Dermis microvascular lymphatic vessel endothelial cell (primary cell): ENCODE data around the gene LIN52. TPM values are rescaled to one million over a fixed set of nuclear protein-coding genes. Genes with fewer than 3 reads are reported as not detected.
"Not testable (repeated sequence)": the region's sequence is repeated elsewhere in the genome, so short reads cannot be mapped to it uniquely, and the experiment has no call there.

Experiments
- DNase-seq, 2 donors: peaks; one replicate each; pipeline versions ENCODE4 v3.0.0 to v3.0.0-alpha.2; 2010; ENCODE audit warnings: low read depth in 2 of 2
- total RNA-seq: library from RNA; depleted of rRNA; stranded (reverse); fragments of >200 nt; gene quantifications from 2 replicates; pipeline ENCODE4 v1.2.1, GENCODE V29; 2014

Gene LIN52
- total RNA-seq, 1 donor from 2014 or later, result 7.7 TPM

DNA sequence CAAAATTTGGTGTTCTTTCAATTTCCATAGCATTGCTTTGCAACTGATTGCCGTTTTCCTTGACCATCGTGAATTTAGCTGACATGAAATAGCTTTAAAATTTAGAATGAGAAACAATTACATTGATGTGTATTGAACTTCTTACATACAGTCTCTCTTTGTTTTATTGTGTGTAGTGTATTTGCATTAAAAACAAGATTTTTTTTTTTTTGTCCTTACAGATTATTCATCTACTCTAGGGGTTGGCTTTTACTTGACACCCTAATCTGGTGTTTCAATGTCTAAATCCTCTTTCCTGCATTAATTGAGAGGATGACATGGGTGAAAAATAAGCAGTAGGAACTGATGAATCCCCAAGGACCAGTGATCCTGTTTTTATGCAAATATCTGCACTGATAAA lies 20.6 kb downstream of the LIN52 start:
- no peak for DNase-seq

DNA sequence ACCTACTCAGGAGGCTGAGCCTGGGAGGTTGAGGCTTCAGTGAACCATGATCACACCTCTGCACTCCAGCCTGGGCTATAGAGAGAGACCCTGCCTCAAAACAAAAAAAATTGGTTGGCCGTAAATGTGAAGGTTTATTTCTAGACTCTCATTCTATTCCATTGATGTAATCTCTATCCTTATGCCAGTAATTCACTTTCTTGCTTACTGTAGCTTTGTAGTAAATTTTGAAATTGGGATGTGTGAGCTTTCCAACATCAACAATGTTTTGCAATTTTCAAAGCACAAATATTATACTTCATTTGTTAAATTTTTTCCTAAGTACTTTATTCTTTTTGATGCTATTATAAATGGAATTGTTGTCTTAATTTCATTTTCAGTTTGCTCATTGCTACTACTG lies 24.6 kb downstream of the LIN52 start:
- DNase-seq, result no peak

DNA sequence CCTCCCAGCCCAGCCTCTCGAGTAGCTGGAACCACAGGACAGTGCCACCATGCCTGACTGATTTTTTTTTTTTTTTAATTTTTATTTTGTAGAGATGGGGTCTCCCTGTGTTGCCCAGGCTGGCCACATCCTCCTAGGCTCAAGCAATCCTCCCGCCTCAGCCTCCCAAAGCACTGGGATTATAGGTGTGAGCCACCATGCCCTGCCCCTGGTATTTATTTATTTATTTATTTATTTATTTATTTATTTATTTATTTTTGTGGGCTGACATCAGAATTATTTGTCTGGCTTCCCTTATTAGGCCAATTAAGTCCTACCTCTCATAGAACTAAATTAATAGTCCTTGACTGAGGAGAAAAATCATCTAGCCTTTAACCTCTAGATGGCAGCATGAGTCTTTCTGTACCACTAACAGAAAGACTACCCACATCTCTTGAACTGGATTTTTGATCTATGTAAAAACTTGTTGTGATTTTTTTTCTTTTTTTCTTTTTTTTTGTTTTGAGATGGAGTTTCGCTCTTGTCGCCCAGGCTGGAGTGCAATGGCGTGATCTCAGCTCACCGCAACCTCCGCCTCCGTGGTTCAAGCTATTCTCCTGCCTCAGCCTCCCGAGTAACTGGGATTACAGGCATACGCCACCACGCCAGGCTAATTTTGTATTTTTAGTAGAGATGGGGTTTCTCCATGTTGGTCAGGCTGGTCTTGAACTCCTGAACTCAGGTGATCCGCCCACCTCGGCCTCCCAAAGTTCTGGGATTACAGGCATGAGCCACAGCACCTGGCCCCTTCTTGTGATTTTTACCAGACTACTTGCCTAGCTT lies 26.9 kb downstream of the LIN52 start:
- DNase-seq, result peak; percentile 54 to 67

DNA sequence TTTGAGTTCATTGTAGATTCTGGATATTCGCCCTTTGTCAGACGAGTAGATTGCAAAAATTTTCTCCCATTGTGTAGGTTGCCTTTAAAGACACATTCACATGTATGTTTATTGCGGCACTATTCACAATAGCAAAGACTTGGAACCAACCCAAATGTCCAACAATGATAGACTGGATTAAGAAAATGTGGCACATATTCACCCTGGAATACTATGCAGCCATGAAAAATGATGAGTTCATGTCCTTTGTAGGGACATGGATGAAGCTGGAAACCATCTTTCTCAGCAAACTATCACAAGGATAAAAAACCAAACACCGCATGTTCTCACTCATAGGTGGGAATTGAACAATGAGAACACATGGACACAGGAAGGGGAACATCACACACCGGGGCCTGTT lies 40.7 kb downstream of the LIN52 start:
- DNase-seq, result not testable (repeated sequence)

DNA sequence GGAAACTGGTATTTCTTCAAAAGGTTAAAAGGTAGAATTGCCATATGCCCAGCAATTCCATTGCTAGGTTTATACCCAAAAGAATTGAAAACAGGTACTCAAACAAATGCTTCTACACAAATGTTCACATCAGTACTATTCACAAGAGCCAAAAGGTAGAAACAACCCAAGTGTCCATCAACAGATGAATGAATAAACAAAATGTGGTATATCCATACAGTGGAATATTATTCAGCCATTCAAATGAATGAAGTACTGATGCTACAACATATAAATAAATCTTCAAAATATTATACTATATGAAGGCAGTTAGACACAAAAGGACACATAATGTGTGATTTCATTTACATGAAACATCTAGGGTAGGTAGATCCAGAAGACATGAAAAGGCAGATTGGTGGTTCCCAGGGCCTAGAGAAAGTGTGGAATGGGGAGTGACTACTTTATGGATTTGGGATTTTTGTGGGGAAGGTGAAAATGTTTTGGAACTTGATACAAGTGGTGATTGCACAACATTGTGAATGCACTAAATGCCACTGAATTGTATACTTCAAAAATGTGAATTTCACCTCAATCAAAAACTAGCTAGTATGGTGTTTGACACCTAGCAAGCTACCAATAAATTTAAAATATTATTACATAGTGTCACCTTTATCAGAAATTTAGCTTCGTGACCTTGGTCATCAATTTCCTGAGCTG lies 41.7 kb downstream of the LIN52 start:
- no peak for DNase-seq

DNA sequence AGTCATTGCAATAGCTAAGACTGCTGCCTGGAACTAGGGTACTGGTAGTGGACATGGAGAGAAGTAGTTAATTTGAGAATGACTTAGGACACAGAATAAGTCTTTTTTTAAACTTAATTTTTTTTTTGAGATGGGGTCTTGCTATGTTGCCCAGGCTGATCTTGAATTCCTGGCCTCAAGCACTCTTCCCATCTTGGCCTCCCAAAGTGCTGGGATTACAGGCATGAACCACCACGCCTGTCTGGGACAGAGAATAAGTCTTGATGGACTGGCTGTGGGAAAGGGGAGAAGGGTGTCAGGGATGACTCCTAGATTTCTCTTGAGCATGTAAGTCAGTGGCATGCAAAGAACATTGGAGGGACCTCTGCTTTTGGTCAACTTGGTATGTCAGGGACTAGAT lies 42.9 kb downstream of the LIN52 start:
- peak in 1 of 2 donors; percentile 3 for DNase-seq

DNA sequence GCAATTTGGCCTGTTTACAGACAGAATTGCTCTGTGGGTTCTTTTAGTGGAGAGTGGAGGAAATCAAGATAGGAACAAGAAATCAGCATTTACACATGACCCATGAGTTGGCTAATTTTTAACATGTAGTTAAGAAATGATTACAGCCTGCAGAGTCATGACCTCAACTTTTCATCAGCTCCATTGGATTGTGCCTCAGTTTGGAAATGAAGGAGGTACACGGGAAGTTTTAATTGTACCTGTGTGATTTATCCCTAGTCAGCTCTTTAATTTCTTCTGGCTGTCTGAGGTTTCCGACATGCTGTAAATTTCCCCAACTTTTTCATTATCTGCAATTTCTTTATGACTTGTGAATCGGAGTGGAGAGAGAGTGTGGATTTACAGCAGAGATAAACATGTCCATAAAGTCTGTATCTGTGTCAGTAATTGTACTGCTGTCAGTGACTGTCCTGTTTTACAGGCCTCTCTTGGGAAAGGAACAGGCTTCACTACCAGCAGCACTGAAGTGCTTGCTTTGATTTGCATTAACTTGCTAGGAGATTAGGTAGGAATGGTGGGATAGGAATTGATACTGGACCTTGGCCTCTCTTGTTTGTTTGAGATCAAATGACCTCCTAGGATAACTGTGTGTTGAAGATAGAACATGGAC lies 49.2 kb downstream of the LIN52 start:
- no peak for DNase-seq

DNA sequence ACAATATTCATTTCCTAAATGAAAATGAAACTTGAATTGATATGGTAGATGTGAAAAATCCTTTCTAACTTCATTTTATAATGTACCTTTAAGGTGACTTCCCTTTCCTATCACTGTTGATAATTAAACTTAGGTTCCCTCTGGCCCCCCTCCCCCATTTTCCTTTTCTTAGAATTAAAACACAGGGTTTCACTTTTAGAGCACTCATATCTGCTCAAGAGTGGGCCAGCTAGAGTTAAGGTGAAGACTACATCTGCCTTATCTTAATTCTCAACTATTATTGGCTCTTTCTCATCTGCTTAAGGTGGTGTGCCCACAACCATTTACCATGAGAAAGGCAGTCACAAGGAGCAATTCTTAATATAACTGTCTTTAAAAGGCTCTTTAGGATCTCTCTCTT lies 49.7 kb downstream of the LIN52 start:
- DNase-seq, result no peak

DNA sequence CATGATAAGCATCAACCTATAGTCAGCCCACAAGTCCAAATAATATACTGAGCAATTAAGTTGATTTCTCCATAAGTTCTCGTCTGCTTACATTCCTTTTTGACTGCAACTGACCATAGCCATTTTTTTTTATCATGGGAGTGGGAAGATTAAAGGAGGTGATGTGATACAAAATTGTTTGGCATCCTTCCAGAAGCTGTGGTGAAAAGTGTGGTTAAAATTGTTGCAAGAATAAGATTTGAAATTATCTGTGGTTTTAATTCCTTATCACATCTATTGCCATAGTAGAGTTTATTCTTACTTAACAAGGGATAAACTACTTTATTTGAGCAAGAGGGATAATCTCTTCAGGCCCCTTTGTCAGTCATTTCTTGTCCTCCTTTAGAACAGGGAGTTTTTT lies 50.7 kb downstream of the LIN52 start:
- DNase-seq, result no peak

DNA sequence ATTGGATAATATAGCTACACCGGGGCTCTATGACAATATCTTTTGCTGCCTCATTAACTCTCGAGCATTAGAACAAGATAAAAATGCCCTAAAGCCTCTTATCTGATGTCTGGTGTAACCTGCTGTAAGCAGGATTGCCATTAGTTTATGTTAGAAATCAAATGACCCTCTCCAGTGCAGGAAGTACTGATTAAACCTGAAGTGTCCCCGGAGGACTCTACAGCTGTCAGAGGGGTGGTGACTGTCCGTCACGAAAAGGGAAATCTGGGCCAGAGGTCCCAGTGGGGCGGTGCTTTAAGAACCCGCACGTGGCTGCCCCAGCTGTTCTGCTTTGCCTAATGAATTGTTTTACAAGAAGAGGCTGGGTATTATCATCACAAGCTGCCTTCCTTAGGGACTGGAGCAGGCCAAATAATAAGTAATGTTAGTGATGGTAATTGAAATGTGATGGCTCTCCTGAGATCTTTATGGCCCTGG lies 55.7 kb downstream of the LIN52 start:
- peak in 1 of 2 donors; percentile 61 for DNase-seq

DNA sequence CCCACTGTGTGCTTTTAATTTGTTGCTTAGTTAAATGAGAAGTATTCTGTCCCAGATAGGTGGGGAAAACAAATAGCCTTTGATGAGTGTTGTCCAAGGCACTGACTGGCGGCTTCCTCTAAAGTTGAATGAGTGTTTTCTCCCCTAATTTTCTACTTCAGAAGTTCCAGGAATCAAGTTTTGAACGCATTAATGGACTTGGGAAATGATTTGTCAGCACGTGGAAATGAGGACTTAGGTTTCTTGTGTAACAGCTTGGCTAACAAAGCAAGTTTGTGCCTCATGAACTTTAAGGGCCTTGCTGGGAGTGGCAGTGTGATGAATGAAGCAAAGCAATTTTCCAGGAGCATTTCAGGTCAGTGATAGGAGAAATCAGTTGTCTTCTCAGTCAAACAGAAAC lies 56.9 kb downstream of the LIN52 start:
- DNase-seq, result no peak

DNA sequence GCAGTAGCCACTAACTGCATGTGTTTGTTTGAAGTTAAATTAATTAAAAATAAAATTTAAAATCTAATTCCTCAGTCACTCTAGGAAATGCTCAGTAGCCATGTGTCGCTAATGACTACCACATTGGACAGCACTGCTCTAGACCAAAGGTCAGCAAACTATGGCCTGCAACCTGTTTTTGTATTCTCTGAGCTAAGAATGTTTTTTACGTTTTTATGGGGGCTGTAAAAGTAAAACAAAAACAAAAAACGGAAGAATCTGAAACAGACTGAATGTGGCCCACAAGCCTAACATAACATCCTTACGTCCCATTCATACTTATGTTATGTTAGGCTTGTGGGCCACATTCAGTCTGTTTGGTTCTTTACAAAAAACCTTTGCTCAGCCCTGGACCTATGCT lies 57.8 kb downstream of the LIN52 start:
- peak; percentile 32 to 40 for DNase-seq

DNA sequence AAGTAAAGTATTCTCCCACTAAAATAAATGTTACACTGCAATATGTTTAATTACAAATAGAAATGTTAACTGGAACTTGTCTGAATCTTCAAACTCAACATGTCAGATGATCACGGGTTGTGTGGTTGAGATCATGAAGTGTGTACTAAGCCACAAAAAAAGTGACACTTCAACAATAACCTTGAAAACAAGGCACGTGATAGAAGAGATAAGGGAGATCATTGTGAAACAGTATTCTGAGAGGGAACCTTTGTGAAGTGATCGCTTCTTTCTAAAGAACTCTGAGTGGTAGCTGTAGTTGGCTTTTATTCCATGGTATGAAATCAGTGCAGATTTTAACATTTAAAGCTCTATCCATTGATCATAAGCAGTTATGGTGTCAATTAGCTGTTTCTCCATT lies 60.0 kb downstream of the LIN52 start:
- no peak for DNase-seq

DNA sequence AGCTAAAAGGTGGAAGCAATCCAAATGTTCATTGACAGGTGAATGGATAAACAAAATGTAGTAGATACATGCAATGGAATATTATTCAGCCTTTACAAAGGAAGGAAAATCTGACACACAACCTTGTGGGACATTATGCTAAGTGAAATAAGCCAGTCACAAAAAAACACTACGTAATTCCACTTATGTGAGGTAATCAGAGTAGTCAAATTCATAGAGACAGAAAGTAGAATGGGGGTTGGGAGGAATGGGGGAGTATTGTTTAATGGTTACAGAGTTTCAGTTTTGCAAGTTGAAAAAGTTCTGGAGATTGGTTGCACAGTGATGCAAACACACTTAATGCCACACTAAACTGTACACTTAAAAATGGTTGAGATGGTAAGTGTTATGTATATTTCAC lies 62.8 kb downstream of the LIN52 start:
- no peak for DNase-seq

DNA sequence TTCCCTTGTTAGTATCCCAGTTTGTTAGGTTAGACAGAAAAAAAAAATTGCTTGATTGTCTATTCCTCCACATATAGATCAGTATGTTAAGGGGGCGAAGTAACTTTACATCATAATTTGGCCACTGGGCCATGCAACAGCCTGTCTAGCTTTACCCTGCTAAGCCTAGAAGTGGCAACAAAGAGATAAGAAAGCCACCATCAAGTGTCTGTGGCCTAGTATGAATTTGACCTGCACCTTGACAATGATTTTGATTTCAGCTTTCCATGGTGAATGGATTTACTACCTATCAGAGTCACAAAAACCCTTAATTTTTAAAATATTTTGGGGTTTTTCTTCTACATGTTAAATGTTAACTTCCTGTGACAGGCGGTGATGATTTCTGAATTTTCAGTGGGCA lies 63.9 kb downstream of the LIN52 start:
- no peak for DNase-seq

DNA sequence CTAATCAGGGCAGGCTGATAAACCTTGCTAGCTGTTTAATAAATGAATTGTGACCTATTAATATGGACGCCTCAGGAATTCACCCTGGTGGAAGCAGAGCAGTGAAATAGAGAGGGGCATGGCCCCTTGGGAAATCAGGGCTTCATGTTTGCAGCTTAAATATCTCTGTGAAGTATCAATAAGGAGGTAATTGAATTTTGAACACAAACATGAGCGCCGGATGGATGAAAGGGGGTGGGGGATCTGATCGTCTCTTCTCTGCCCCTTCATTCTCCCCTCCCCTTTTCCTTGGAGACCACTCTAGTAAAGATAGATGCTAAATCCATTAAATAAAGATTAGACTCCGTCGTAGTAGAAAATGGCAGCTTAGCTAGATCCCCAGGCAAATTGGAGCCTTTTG lies 70.5 kb downstream of the LIN52 start:
- DNase-seq, result no peak

DNA sequence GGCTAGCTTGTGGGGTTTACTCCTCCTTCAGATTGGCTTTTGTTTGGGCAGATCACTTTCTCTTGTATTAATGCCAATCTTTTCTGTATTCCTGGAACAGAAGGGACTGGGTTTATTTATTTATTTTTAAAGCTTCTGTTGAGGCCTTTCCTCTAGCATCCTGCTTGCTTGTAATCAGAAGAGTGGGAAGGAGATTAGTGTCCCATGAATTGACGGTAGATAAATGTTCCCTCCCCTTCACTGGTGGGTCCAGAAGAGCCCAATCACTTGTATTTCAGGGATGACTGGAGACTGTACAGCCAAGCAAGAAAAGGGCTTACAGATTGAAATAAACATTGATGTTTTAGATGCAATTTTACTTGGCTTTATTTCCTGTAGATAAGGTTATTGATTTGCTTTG lies 71.0 kb downstream of the LIN52 start:
- DNase-seq, result no peak

DNA sequence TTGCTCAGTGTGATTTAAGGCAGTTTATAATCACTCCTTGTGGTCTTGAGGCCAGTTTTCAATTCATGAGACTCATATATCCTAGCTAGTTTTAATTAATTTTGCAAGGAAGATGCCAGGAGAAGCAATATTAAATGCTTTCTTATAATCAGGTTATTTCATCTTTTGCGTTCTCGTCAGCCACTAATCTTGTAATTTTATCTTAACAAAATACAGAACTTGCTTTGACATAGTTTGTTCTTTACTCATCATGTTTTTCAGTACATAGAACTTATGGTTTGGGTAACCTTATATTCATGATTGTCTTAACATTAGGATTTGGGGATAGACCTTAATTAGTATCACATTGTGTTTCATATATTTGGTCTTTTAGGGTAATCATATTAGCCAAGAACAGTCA lies 76.0 kb downstream of the LIN52 start:
- no peak for DNase-seq

DNA sequence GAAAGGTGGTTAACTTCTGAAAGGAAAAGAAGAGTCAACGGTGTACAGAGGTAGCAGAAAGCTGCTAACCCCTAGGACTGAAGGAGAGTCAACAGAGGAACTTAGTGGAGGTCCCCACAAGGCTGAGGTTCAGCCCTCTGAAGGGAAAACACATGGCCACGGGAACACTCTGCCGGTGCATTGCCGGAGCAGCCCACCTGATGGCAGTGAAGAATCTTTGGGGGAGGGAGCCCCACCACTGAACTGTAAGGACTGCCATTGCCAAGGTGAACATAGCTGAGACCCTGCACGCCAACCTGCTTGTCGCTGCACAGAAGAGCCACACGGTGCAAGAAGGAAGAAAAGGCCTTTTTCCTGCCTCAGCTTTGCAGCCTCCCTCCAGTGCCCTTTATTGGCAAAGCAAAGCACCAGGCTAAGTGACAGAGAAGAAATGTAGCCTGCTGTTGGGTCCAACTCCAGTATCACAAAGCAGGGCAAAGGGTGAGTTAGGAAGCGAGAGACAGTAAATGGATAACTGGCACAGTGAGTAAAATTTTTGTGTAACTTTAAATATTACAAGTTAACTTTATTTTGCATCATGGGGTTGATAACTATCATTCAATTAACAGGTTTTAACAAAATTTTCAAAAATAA lies 76.9 kb downstream of the LIN52 start:
- DNase-seq, result no peak

DNA sequence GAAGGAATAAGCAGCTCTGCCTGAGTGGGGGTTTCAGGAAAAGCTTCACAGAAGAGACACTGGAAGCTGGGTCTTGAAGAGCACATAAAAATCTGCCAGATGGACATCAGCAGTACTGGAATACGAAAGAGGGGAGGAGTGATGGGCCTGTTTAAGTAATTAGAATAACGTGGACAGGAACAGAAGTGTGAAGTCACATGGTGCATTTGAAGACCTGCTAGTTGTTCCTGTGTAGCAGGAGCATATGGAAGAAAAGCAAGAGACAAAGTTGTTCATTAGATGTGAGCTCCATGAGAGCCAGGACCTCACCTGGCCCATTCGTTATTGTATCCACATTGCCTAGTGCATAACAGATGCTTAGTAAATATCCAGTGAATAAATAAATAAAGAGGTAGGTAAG lies 85.2 kb downstream of the LIN52 start:
- DNase-seq, result no peak

DNA sequence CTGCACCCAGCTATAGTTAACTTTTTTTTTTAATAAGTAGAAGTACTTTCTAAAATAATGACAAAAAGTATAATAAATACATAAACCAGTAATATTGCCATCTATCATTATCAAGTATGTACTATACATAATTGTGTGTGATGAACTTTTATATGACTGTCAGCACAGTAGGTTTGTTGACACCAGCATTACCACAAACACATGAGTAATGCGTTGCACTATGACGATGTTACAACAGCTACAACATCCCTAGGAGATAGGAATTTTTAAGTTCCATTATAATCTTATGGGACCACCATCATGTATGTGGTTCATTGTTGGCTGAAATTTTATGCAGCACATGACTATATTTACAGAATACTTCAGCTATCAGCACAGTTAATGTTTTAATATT lies 91.6 kb downstream of the LIN52 start:
- no peak for DNase-seq

DNA sequence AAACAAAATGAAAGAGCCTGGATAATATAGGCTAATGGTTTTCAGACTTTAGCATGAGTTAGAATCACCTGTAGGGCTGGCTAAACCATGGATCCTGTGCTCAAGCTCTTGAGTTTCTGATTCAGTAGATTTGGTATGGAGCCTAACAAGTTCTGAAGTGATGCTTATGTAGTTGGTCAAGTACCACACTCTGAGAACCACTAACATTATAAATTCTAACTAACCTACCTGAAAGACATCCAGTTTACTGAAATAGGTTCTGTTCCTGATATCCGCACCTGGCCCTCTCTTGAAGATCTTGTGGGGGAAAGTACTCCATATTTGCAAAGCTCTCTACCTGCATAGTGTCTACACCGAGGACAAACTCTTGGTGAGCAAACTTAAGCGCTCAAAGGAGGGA lies 95.1 kb downstream of the LIN52 start:
- no peak for DNase-seq
